GM12878 (cell line): ENCODE data around the gene CTNNA2. TPM values are rescaled to one million over a fixed set of nuclear protein-coding genes. Genes with fewer than 3 reads are reported as not detected.

Source experiments
- ATAC-seq: fragments of 200-7000 bp; cut with Tn5 transposase; 3 replicates; pipeline ENCODE4 v1.9.1; 2020; ENCODE audit warnings: mild to moderate bottlenecking, moderate library complexity
- BruUV-seq: library from RNA; stranded (reverse); fragments of 400-500 nt; replicated peaks from 2 replicates; lab custom pipeline; 2021; lab: Mats Ljungman, UMichigan
- CTCF ChIA-PET: fragments of 300-600 bp; sonication (Branson Sonifier 250); formaldehyde crosslinking; extraction: SDS; loops from one replicate; lab custom pipeline; 2021; ENCODE audit warnings: inconsistent platforms; lab: Yijun Ruan, JAX
- POLR2A ChIA-PET: fragments of 350-600 bp; formaldehyde crosslinking; extraction: SDS; loops from one replicate; lab custom pipeline; 2021; ENCODE audit warnings: inconsistent platforms; lab: Charles Lee
- RAD21 ChIA-PET: fragments of 300-600 bp; sonication (Branson Sonifier 250); formaldehyde crosslinking; loops from one replicate; lab custom pipeline; 2023; ENCODE audit warnings: antibody characterized with exemption; ENCODE audit not compliant: unreplicated experiment; lab: Charles Lee
- SMC1A ChIA-PET: fragments of 300-600 bp; sonication (Branson Sonifier 250); formaldehyde crosslinking; loops from one replicate; lab custom pipeline; 2023; ENCODE audit not compliant: unreplicated experiment, uncharacterized antibody; lab: Charles Lee
- DNase-seq: peaks from one replicate; pipeline ENCODE4 v3.0.0-alpha.2; 2011; ENCODE audit warnings: low read depth, low spot score
- FAIRE-seq: peaks from 3 replicates; lab custom pipeline; 2011; peaks lifted over from hg19 to GRCh38; lab: Jason Lieb, UNC
- H2AFZ ChIP-seq: 2 replicates; pipeline ENCODE4 v1.6.0; 2011; ENCODE audit warnings: low read depth, low read length, control low read depth; ENCODE audit not compliant: control insufficient read depth
- H3K27ac ChIP-seq: 2 replicates; pipeline ENCODE4 v1.5.1; 2011; ENCODE audit warnings: control low read depth; ENCODE audit not compliant: control insufficient read depth, insufficient read depth
- H3K27me3 ChIP-seq, 2 experiments: replicated peaks in 1 of 2; 2 replicates each; pipeline versions ENCODE4 v1.6.0 to v1.6.1; 2011; ENCODE audit warnings: low read length in 1 of 2; ENCODE audit not compliant: control insufficient read depth in 2 of 2, insufficient read depth in 2 of 2
- H3K36me3 ChIP-seq, 2 experiments: 2 replicates each; pipeline ENCODE4 v1.5.1; 2011; ENCODE audit warnings: low read length in 1 of 2; ENCODE audit not compliant: control insufficient read depth in 2 of 2, insufficient read depth in 2 of 2
- H3K4me1 ChIP-seq: 2 replicates; pipeline ENCODE4 v1.6.1; 2011; ENCODE audit warnings: mild to moderate bottlenecking, low read length, moderate library complexity, mixed read lengths; ENCODE audit not compliant: control insufficient read depth, insufficient read depth
- H3K4me2 ChIP-seq: 2 replicates; pipeline ENCODE4 v1.6.0; 2011; ENCODE audit warnings: control low read depth; ENCODE audit not compliant: control insufficient read depth, insufficient read depth
- H3K4me3 ChIP-seq: fragments of 200-600 bp; sonication (generic); 2 replicates; pipeline ENCODE4 v1.5.1; 2016
- H3K79me2 ChIP-seq: 2 replicates; pipeline ENCODE4 v1.6.0; 2011; ENCODE audit warnings: low read length; ENCODE audit not compliant: control insufficient read depth, insufficient read depth
- H3K9ac ChIP-seq: 2 replicates; pipeline ENCODE4 v1.8.0; 2011; ENCODE audit warnings: low read length, control low read depth, mixed read lengths; ENCODE audit not compliant: control insufficient read depth, insufficient read depth
- H3K9me3 ChIP-seq: replicated peaks from 3 replicates; pipeline ENCODE4 v1.5.1; 2011; ENCODE audit warnings: mild to moderate bottlenecking, low read length; ENCODE audit not compliant: control insufficient read depth, insufficient read depth
- H4K20me1 ChIP-seq: 2 replicates; pipeline ENCODE4 v1.6.0; 2011; ENCODE audit not compliant: control insufficient read depth, insufficient read depth
- ASH2L ChIP-seq: fragments of 300-600, 200-600 bp; sonication (generic); IDR thresholded peaks from 2 replicates; pipeline ENCODE4 v1.6.1; 2017; ENCODE audit warnings: low read depth, mild to moderate bottlenecking, borderline replicate concordance
- BMI1 ChIP-seq: fragments of 450-650 bp; IDR thresholded peaks from 2 replicates; pipeline ENCODE4 v1.6.1; 2016; ENCODE audit warnings: mild to moderate bottlenecking, moderate library complexity, borderline replicate concordance
- EZH2 ChIP-seq: IDR thresholded peaks from 2 replicates; pipeline ENCODE4 v1.6.1; 2012; ENCODE audit warnings: low read depth, mild to moderate bottlenecking, control low read depth, inconsistent platforms, low read length, borderline replicate concordance; ENCODE audit not compliant: control insufficient read depth
- IKZF1 ChIP-seq: fragments of 450-650 bp; conservative IDR thresholded peaks from 2 replicates; pipeline ENCODE4 v1.6.1; 2017; ENCODE audit warnings: antibody characterized with exemption, mild to moderate bottlenecking
- NR2C2 ChIP-seq: IDR thresholded peaks from 2 replicates; pipeline ENCODE4 v1.6.1; 2011; ENCODE audit warnings: borderline replicate concordance, low read depth; ENCODE audit not compliant: control insufficient read depth, insufficient read length
- SMARCA5 ChIP-seq: fragments of 450-650 bp; IDR thresholded peaks from 2 replicates; pipeline ENCODE4 v1.6.1; 2017; ENCODE audit warnings: mild to moderate bottlenecking
- ZNF217 ChIP-seq: fragments of 450-650 bp; IDR thresholded peaks from 2 replicates; pipeline ENCODE4 v1.6.1; 2017; ENCODE audit warnings: antibody characterized with exemption, mild to moderate bottlenecking
- WGBS: methylation state at CpG from one replicate; pipeline ENCODE4 v1.1.6; 2016; ENCODE audit warnings: low lambda C conversion rate; ENCODE audit not compliant: insufficient replicate concordance, insufficient coverage; ENCODE audit errors: missing lambda C conversion rate; 5-methylcytosine and 5-hydroxymethylcytosine counted together
- in situ Hi-C: fragments of 300-500 bp; cut with MboI; formaldehyde crosslinking; loops from 9 replicates; pipeline ENCODE4 v1.14.3; 2018; ENCODE audit warnings: mixed read lengths
- intact Hi-C: fragments of 100-400 bp; cut with micrococcal nuclease; formaldehyde crosslinking; loops from one replicate; pipeline ENCODE4 v1.14.2; 2022; ENCODE audit not compliant: unreplicated experiment
- polyA plus RNA-seq, 11 experiments: library from polyadenylated mRNA; depleted of rRNA in 4 of 11; unstranded in 6 of 11; stranded (reverse) in 5 of 11; fragments of >200 nt; fragmentation: Nextera tagmentation in 4 of 11; fragmentation: Illumina TruSeq in 1 of 11; extraction: Ambion mirVana in 4 of 11; extraction: Trizol in 1 of 11; gene quantifications; 1 replicate in 1 of 11; 2 replicates in 10 of 11; pipeline versions ENCODE4 v1.2.1 to v1.2.3, GENCODE V29; 2011 to 2016; ENCODE audit warnings: inconsistent platforms in 2 of 11, missing spikeins in 2 of 11, low read depth in 1 of 11
- total RNA-seq, 4 experiments: library from RNA; depleted of rRNA in 3 of 4; stranded (reverse); fragments of >200 nt in 3 of 4; fragmentation: Illumina TruSeq in 1 of 4; extraction: Trizol in 1 of 4; gene quantifications; 2 replicates each; pipeline versions ENCODE4 v1.2.1 to v1.2.3, GENCODE V29; 2013 to 2021
- TF ChIP-seq, protein P1 (sequence below): fragments of 450-650 bp; IDR thresholded peaks from 2 replicates; pipeline ENCODE4 v1.6.1; 2018; ENCODE audit warnings: mild to moderate bottlenecking, low read depth, moderate library complexity; ENCODE audit not compliant: partially characterized antibody
- TF ChIP-seq, protein P2 (sequence below): IDR thresholded peaks from 2 replicates; pipeline ENCODE4 v1.6.1; 2012; ENCODE audit warnings: low read depth, low read length, improper control_type of control experiment
- TF ChIP-seq, protein P3 (sequence below): fragments of 450-650 bp; formaldehyde crosslinking; IDR thresholded peaks from 2 replicates; pipeline ENCODE4 v1.4.0; 2022; ENCODE audit warnings: mild to moderate bottlenecking, moderate library complexity
- TF ChIP-seq, protein P4 (sequence below): IDR thresholded peaks from 2 replicates; pipeline ENCODE4 v1.6.1; 2012; ENCODE audit warnings: improper control_type of control experiment, low read depth, low read length; ENCODE audit not compliant: insufficient replicate concordance

CTNNA2 gene
- total and polyA plus RNA-seq, 10 of the 15 experiments (the other 5 are each of a cell fraction or from before 2014, with no cell fraction given), result 2.4 to 36.2 (median 6.6) TPM

DNA sequence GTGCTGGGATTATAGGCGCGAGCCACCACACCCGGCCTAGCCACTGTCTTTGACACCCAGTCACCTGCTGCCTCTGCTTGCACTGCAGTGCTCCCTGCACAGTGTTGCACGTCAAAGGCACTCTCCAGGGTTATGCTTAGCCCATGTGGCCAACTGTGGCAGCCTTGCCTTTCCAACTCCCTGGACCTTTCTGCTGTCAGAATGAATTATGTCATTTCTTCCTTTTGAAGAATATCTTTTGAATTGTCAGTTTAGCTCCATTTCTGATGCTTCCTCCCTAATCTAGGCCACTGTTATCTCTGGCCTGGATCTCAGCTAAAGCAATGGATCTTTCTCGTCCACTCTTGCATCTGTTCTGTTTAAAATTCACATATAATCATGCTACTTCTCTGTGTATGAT, 821.0 kb downstream of the CTNNA2 start:
- SMC1A ChIA-PET, result interaction anchor here (1.1 to 2.0 kb wide), 2 partner anchors 166 to 169 kb away, joined by 5 to 8 read pairs; no protein-coding TSS in a partner anchor
- H3K36me3 ChIP-seq, result no peaks in the 10 kb centered on the region
- H3K27me3 ChIP-seq, result no peaks in the 10 kb centered on the region
- H3K79me2 ChIP-seq, result no peaks in the 10 kb centered on the region
- no peaks in the 10 kb centered on the region for H3K9me3 ChIP-seq
- no peak overlapping the region for H3K4me2 ChIP-seq
- no peak overlapping the region for H3K4me3 ChIP-seq
- H2AFZ ChIP-seq, result no peak overlapping the region
- ATAC-seq, result no peak
- in situ Hi-C loops (no loop called here), intact Hi-C loops (no loop called here)
- no peaks in the 10 kb centered on the region for H4K20me1 ChIP-seq
- POLR2A ChIA-PET, result no interaction called here
- H3K27ac ChIP-seq, result no peak overlapping the region
- no peak overlapping the region for H3K9ac ChIP-seq
- H3K4me1 ChIP-seq, result no peaks in the 10 kb centered on the region; the same call in 1 of the 2 replicates
- WGBS, result 60% methylated on average over 5 of the region's 5 CpGs
- no peak for DNase-seq
- FAIRE-seq, result no peak
- BruUV-seq, result no TSS peak
- RAD21 ChIA-PET, result no interaction called here
- CTCF ChIA-PET, result no interaction called here
- TF ChIP-seq, protein P1, sequence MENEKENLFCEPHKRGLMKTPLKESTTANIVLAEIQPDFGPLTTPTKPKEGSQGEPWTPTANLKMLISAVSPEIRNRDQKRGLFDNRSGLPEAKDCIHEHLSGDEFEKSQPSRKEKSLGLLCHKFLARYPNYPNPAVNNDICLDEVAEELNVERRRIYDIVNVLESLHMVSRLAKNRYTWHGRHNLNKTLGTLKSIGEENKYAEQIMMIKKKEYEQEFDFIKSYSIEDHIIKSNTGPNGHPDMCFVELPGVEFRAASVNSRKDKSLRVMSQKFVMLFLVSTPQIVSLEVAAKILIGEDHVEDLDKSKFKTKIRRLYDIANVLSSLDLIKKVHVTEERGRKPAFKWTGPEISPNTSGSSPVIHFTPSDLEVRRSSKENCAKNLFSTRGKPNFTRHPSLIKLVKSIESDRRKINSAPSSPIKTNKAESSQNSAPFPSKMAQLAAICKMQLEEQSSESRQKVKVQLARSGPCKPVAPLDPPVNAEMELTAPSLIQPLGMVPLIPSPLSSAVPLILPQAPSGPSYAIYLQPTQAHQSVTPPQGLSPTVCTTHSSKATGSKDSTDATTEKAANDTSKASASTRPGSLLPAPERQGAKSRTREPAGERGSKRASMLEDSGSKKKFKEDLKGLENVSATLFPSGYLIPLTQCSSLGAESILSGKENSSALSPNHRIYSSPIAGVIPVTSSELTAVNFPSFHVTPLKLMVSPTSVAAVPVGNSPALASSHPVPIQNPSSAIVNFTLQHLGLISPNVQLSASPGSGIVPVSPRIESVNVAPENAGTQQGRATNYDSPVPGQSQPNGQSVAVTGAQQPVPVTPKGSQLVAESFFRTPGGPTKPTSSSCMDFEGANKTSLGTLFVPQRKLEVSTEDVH, result no peak
- TF ChIP-seq ZNF217, result no peak
- TF ChIP-seq, protein P2, sequence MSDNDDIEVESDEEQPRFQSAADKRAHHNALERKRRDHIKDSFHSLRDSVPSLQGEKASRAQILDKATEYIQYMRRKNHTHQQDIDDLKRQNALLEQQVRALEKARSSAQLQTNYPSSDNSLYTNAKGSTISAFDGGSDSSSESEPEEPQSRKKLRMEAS, result no peak
- TF ChIP-seq NR2C2, result no peak
- TF ChIP-seq SMARCA5, result no peak
- TF ChIP-seq ASH2L, result no peak
- TF ChIP-seq, protein P3, sequence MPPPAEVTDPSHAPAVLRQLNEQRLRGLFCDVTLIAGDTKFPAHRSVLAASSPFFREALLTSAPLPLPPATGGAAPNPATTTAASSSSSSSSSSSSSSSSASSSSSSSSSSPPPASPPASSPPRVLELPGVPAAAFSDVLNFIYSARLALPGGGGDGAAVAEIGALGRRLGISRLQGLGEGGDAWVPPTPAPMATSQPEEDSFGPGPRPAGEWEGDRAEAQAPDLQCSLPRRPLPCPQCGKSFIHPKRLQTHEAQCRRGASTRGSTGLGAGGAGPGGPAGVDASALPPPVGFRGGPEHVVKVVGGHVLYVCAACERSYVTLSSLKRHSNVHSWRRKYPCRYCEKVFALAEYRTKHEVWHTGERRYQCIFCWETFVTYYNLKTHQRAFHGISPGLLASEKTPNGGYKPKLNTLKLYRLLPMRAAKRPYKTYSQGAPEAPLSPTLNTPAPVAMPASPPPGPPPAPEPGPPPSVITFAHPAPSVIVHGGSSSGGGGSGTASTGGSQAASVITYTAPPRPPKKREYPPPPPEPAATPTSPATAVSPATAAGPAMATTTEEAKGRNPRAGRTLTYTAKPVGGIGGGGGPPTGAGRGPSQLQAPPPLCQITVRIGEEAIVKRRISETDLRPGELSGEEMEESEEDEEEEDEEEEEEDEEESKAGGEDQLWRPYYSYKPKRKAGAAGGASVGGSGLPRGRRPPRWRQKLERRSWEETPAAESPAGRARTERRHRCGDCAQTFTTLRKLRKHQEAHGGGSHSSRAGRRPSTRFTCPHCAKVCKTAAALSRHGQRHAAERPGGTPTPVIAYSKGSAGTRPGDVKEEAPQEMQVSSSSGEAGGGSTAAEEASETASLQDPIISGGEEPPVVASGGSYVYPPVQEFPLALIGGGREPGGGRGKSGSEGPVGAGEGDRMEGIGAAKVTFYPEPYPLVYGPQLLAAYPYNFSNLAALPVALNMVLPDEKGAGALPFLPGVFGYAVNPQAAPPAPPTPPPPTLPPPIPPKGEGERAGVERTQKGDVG, result no peak
- no peak for TF ChIP-seq IKZF1
- no peak for TF ChIP-seq EZH2
- TF ChIP-seq, protein P4, sequence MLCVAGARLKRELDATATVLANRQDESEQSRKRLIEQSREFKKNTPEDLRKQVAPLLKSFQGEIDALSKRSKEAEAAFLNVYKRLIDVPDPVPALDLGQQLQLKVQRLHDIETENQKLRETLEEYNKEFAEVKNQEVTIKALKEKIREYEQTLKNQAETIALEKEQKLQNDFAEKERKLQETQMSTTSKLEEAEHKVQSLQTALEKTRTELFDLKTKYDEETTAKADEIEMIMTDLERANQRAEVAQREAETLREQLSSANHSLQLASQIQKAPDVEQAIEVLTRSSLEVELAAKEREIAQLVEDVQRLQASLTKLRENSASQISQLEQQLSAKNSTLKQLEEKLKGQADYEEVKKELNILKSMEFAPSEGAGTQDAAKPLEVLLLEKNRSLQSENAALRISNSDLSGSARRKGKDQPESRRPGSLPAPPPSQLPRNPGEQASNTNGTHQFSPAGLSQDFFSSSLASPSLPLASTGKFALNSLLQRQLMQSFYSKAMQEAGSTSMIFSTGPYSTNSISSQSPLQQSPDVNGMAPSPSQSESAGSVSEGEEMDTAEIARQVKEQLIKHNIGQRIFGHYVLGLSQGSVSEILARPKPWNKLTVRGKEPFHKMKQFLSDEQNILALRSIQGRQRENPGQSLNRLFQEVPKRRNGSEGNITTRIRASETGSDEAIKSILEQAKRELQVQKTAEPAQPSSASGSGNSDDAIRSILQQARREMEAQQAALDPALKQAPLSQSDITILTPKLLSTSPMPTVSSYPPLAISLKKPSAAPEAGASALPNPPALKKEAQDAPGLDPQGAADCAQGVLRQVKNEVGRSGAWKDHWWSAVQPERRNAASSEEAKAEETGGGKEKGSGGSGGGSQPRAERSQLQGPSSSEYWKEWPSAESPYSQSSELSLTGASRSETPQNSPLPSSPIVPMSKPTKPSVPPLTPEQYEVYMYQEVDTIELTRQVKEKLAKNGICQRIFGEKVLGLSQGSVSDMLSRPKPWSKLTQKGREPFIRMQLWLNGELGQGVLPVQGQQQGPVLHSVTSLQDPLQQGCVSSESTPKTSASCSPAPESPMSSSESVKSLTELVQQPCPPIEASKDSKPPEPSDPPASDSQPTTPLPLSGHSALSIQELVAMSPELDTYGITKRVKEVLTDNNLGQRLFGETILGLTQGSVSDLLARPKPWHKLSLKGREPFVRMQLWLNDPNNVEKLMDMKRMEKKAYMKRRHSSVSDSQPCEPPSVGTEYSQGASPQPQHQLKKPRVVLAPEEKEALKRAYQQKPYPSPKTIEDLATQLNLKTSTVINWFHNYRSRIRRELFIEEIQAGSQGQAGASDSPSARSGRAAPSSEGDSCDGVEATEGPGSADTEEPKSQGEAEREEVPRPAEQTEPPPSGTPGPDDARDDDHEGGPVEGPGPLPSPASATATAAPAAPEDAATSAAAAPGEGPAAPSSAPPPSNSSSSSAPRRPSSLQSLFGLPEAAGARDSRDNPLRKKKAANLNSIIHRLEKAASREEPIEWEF, result no peak
- TF ChIP-seq BMI1, result no peak
